AG08396 (cell line): ENCODE measurements around the gene EME2.
A peak's percentile ranks its signal among the peaks of the same experiment; 100 is the strongest.
"Not testable (repeated sequence)": the region's sequence is repeated elsewhere in the genome, so short reads cannot be mapped to it uniquely, and the experiment has no call there.

ENCODE experiments used
- DNase-seq: peaks from one replicate; pipeline ENCODE4 v3.0.0; 2012; ENCODE audit warnings: low spot score, mixed read lengths

EME2 gene, protein sequence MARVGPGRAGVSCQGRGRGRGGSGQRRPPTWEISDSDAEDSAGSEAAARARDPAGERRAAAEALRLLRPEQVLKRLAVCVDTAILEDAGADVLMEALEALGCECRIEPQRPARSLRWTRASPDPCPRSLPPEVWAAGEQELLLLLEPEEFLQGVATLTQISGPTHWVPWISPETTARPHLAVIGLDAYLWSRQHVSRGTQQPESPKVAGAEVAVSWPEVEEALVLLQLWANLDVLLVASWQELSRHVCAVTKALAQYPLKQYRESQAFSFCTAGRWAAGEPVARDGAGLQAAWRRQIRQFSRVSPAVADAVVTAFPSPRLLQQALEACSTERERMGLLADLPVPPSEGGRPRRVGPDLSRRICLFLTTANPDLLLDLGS

DNA sequence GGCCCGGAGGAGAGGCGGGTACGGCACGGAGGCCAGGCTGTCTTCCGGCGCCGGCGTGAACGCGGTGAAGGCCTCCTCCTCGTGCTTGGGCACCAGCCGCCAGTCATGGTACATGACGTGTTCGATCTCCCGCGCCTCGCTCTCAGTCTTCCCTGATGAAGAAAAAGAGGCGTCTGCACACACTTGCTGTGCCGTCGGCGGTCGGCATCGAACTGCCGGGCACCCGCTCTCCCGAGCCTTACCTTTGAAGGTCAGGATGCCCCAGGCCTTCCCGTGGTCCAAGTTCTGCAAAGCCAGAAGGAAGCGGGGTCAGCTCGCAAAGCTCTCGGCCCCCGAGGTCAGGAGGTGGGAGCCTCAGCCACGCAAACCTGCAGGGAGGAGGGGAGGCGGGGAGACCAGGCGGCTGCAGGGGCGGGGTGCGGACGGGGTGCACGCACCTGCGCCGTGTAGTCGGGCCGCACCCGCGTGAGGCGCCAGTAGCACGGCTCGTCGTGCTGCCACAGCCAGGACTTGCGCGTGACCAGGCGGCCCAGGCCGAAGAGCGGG lies at the start of gene EME2:
Gene EME2, plus strand, starts transcription at position 449 of the 546 bp plus-strand sequence. CDS start 418 bp downstream, outside the sequence.
- peak; percentile 59 for DNase-seq

DNA sequence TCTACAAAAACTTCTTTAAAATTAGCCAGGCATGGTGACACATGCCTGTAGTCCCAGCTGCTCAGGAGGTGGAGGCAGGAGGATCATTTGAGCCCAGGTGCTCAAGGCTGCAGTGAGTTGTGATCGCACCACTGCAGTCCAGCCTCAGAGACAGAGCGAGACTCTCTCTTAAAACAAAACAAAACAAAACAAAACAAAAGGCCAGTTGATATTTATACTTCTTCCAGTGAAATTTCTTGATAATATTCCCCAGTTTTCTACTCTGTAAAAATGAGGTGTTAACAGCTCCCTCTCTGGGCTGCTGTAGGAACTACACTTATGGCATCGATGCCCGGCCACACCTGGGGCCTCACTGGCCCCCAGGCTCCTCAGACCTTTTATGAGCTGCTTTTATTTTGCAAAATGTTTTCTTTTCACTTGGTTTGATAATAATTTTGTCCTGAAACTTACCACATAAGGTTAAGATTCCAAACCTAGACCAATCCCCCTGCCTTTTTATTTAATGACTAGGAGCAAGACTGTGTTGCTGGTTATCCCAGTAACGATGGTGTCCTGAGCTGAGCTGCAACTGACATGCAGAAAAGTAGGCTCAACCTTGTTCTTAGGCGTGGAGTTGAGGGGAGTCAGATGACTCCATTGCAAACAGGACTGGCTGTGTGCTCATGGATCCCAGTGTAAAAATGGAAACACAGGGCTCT lies 49.0 kb upstream of the EME2 start:
- DNase-seq, result peak; percentile 72

DNA sequence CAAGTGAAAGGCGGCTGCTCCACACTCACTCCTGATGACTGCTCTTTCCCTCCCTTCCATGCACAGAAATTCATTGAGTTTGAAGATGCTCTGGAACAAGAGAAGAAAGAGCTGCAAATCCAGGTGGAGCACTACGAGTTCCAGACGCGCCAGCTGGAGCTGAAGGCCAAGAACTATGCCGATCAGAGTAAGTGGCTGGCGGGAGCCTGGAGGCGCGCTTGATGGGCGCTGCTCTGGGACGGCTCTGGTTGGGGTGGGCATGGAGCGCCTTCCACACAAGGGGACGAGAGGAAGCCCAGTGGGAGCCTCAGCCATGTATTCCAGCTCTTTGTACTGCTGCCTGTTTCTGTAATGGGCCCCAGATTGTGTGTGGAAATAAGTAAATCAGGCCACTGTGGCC lies 48.1 kb upstream of the EME2 start:
- no peak for DNase-seq

DNA sequence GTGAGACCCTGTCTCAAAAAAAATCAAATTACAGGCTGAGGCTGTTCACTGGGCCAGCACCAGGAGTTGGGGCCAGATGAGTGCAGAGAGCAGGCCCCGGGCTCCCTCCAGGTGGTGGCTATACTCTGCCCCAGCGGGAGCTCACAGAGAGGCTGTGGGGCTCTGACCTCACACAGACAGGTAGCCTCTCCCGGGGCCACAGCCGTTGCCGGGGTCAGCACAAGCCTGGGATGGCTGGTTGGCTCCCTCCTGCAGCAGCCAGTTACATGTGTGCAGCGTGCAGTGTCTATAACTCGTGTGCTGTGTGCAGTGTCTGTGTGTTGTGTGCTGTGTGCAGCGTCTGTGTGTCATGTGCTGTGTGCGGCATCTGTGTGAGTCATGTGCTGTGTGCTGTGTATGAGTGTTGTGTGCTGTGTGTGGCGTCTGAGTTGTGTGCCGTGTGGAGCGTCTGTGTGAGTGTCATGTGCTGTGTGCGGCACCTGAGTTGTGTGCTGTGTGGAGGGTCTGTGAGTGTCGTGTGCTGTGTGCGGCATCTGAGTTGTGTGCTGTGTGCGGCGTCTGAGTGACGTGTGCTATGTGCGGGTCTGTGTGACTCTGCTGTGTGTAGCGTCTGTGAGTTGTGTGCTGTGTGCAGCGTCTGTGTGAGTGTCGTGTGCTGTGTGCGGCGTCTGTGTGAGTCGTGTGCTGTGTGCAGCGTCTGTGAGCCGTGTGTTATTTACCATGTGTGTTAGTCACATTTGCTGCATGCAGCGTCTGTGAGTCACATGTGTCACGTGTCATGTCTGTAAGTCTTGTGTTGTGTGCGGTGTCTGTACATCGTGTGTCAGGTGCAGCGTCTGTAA lies 45.7 kb upstream of the EME2 start:
- DNase-seq, result no peak

DNA sequence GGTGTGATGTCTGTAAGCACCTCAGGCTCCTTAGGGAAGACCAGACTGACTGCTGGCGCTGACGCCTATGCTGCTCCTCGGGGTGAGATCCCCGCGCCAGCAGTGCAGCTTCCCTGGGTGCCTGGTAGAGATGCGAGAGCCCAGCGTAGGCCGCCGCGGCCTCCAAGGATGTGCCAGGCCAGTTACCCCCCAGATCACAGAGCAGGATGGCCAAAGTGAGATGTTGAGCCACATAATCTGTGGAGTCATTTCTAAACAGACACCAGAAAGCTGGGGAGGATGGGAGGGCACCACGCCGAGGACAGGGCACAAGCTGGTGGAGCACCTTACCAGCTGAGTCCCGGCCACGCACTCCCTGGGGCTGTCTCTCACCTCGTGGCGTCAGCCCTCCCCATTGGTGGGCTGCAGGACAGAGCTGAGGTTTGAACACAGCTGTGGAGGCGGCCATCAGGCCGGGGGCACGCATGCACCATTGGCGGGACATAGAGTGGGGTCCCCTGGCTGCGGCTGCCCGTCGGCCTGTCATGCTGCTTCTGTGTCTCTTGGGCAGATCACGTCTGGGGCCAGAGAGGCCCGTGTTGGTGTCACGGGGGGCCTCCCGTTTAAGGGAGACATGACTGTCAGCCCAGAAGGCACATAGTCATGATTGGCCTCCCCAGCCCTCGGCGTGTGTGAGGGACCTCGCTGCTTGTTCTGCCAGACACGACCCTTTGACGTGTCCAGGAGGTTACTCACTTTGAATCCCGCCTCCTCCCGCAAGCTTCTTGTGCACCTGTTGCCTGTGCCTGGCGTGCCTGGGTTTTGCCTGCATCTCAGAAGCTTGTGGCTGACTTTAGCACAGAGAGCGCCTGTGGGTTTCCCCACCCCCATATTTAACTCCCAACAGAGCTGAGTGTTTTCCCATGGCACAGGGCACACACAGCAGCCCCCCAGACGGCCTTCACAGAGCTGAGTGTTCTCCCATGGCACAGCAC lies 44.7 kb upstream of the EME2 start:
- no peak for DNase-seq

DNA sequence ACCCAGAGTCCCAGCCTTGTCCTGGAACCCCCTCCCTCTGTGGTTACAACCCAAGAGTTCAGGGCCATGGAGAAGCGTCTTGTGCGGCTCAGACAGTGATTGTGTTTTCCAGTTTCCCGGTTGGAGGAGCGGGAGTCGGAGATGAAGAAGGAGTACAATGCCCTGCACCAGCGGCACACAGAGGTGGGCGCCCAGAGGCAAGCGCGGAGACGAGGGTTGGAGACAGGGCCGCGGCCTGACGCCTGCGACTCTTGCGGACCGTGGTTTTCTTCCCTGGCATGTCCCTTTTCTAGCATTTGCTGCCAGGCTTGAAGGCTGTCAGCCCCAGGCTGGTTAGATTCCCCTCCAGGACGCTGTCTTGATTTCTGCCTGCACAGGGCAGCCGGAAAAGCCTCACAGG lies 43.6 kb upstream of the EME2 start:
- DNase-seq, result no peak

DNA sequence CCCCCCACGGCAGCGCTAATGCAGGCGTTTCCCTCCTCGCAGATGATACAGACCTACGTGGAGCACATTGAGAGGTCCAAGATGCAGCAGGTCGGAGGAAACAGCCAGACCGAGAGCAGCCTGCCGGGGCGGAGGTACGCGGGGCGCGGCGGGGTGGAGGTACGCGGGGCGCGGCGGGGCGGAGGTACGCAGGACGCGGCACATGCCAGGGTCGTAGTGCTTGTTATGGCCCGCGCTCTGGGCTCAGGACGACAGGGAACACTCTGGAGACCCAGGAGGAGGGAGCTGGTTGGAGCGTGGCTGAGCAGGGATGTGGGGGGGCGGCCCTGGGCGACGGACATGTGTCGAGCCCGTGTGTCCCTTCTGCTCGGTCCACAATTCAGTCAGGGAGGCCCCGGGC lies 43.2 kb upstream of the EME2 start:
- no peak for DNase-seq

DNA sequence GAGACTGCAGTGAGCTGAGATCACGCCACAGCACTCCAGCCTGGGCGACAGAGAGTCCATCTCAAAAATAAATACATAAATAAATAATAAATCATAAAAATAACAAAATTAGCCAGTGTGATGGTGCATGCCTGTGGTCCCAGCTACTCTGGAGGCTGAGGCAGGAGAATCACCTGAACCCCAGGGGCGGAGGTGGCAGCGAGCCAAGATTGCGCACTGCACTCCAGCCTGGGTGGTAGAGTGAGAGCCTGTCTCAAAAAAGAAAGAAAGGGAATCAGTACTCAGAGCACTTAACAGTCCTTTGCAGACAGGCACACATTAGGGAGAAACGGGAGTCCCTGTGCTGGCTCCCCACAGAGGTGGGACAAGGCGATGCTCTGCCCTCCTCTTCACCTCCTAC lies 41.5 kb upstream of the EME2 start:
- no peak for DNase-seq

DNA sequence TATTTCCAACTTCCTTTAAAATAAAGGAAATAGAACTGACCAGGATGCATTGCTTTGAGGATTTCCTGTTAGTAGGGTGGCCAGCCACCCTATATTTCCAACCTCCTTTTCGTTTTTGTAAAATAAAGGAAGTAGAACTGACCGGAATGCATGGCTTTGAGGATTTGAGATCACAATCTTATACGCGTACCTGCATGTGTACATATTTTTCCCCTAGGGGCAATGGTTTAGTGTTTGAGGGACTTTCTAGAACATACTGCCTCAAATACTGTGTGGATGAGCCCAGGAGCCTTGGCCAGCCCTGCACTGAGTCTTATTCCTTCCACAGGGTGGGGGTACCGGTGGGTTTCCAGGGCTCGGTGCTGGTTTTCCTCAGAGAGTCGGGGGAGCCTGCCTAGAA lies 41.0 kb upstream of the EME2 start:
- no peak for DNase-seq

DNA sequence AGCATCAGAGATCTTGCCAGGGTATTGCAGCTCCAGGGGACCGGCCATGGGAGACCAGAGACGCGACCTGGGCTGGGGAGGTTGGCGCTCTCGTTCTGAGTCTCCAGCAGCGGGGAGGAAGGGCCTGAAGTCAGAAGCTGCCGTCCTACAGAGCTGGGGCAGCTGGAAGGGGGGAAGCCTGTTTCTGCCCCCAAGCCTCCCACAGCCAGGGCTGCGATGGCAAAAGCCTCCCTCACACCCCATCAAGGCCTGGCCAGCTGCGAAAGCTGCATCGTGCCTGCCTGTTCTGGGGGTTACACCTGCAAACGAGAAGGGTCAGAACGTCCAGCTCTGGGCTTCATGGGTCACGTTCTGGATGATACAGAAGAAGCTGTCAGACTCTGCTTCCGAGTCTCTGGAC lies 40.5 kb upstream of the EME2 start:
- no peak for DNase-seq

DNA sequence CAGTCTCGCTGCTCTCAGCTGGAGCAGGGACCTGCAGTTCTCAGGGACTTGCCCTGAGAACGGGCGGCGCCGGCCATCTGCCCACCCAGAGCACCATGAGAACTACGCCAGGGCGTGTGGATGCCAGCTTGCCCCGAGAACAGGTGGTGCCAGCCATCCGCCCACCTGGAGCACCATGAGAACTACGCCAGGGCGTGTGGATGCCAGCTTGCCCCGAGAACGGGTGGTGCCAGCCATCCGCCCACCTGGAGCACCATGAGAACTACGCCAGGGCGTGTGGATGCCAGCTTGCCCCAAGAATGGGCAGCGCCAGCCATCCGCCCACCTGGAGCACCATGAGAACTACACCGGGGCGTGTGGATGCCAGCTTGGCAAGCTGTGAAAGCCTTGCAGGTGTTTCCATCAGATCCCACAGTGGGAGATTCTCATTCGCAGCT lies 40.0 kb upstream of the EME2 start:
- DNase-seq, result not testable (repeated sequence)

DNA sequence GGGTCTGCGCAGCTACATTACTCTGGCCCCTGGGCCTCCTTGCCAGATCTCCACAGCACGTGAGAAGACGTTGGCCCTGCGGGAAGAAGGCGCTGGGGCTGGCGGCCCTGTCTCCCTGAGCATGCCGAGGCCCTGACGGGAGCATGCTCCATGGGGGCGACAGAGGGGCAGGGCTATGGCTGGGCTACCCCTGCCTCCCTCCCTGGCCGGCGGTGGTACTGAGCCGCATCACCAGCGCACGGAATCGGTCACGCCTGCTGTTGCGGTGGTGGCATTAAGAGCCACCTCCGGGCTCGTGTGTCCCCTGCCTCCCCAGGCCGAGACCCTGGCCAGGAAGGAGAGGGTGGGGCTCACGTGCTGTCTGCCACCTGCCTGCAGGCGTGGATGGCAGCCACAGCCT lies 38.5 kb upstream of the EME2 start:
- no peak for DNase-seq

DNA sequence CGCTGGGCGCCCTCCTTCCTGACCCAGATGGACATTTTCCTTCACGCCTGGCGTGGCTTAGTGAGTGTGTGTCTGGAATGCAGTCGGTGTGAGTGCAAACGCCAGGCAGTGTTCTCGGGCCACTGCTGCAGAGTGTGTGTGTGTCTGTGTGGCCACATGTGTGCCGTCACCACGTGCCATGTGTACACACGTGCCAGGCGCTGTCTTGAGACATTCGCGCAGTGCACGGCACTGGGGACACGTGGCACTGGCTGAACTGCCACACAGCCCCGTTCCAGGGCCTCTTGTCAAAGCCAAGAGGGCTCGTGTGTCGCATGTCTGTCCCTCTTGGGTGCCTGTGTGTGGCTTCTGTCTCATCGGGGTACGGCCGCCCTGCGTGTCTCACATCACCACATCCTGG lies 37.8 kb upstream of the EME2 start:
- no peak for DNase-seq

DNA sequence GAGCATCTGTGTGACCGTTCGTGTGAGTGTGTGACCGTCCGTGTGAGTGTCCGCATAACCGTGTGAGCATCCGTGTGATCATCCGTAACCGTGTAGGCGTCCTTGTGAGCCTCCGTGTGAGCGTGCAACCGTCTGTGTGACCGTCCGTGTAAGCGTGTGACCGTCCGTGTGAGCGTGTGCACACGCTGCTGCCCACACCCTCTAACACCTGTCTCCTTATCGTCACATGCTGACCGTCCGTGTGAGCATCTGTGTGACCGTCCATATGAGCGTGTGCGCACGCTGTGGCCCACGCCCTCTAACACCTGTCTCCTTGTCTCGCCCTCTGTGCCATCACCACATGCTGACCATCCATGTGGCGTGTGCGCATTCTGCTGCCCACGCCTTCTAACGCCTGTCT lies 32.4 kb upstream of the EME2 start:
- DNase-seq, result no peak

DNA sequence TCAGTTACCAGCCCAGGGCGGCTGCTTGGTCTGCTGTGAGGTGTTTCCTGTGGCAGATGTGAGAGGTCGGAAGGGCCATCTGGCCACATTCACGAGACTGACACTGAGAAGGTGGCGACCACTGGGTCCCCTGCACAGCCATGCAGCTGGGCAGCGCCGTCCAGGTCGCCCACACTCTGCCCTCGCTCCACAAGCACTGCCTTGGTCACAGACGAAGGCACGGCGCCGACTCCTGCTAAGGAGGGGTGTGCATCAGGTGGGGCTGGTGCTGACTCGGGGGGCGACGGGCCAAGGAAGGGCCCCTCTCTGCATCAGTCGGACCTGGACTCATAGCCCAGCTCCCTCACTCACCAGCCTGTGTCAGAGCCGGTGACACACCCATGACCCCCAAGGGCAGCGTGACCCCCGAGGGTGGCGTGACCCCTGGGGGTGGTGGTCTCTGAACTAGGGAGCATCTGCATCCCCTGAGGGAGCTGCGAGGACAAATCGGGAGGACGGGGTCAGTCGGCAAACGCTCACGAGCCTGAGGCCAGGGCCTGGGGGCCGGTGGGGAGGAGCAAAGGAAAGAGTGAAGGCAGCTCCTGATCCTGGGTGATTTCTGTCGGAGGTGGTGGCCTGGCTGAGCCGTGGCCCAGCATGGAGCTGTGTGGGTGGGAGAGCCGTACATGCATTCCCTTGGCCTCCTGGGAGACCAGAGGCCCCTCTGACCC lies 31.7 kb upstream of the EME2 start:
- DNase-seq, result no peak

DNA sequence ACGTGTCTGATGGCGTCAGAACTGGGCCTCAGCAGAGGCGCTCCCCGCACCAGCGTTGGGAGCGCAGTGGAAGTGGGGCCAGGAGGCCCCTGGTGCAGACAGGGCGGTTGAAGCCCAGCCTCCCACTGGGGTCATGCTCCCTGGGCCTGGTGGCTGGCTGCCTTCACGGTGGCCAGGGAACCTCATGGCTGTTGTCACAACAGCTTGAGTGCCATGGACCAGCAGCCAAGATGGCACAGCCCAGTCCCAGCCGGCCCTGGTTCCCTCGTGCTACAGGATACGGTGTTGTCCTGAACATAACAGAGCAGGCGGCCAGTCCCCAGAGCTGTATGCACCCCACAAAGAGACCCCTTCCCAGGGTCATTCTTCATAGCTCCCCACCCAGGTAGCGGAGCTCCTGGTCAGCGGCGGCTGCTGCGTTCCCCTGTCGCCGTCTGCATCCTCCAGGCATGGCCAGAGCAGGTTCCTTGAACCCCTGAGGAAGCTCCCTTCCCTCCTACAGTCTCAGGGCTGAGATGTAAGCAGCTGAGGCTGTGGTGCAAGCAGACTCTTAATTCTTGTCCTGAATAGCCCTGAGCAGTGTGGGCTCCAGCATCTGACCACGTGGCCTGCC lies 31.0 kb upstream of the EME2 start:
- no peak for DNase-seq

DNA sequence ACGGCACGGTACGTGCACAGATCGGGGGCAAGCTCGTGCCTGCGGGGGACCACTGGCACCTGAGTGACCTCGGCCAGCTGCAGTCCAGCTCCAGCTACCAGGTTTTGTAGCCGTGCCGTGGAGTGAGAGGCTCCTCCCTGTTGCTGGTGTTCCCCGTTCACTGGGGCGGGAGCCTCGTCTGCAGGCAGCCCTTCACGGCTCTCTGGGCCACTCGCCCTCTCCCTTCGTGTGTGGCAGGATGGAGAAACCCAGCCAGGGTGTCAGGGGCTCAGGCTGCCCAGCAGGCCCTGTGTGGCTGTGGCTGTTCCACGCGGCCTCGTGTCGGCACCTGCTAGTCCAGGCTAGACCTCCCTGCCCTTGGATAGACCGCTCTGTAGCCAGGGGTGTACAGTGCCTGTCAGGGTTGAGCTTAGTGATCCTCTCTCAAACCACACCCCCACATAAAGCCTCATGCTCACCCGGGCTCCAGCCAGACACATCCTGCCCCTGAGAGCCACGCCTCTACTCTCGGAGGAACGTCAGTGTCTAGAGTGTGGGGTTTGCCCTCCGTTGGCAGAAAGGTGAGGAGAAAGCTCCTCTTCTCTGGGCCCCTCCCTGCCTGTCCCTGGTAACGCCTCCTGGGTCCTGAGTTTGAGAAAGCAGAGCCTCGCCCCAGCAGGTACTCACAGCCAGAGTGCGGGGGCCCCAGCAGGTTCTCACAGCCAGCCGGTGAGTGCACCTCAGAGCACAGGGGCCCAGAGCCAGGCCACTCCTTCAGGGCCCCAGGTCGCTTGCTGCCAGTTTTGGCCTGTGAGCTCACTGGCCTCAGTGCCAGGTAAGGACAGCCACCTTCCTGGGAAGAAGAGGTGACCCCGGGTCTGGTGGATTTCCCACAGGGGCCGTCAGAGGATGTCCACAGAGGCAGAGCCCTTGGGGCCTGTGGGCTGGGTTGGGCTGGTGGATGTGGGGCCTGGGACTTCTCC lies 29.0 kb upstream of the EME2 start:
- no peak for DNase-seq

DNA sequence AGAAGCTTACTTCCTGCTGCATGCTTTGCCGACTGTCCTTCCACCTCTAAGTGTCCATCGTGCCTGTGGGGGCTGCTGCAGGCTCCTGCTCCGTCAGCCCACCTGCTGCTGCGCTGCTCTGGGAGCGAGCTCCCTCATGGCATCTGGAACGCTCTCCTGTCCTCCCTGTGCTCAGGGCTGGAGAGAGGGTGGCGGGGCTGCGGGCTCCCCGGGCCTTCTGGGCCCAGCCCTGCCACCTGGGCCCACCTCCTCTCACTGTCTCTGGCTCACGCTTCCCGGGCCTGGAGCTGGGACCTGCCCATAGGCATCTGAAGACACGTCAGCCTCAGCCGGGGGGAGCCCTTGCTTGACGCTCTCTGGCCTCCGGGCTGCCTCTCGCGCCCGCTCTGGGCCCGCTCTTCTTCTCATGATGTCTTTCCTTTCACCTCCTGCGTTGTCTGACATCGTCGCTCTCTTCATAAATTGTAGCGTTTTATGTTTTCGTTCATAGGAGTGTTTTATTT lies 28.2 kb upstream of the EME2 start:
- DNase-seq, result no peak
